M059J (cell line): ENCODE data around the gene PRG2. TPM values are rescaled to one million over a fixed set of nuclear protein-coding genes. Genes with fewer than 3 reads are reported as not detected.
"Not testable (repeated sequence)": the region's sequence is repeated elsewhere in the genome, so short reads cannot be mapped to it uniquely, and the experiment has no call there.

Experiments
- DNase-seq: peaks from one replicate; pipeline ENCODE4 v3.0.0-alpha.2; 2012; ENCODE audit warnings: low read depth
- total RNA-seq: library from RNA; depleted of rRNA; stranded (reverse); fragments of >200 nt; shearing (Covaris generic); gene quantifications from 2 replicates; pipeline ENCODE4 v1.2.3, GENCODE V29; 2014

PRG2 gene
- total RNA-seq, 1 experiment from 2014 or later, result 0.17 TPM

- peak; percentile 69 for DNase-seq
Measured at GRCh38 chr11:57368106-57368844, 22.2 kb downstream of the PRG2 start.

GRCh38 chr11:57364851-57365660 lies 25.4 kb downstream of the PRG2 start:
- DNase-seq, result no peak

- DNase-seq, result no peak
Measured at GRCh38 chr11:57363131-57364080, 27.0 kb downstream of the PRG2 start.

- no peak for DNase-seq
Measured at GRCh38 chr11:57361926-57362325, 28.5 kb downstream of the PRG2 start.

GRCh38 chr11:57361420-57361819 lies 29.0 kb downstream of the PRG2 start:
- DNase-seq, result not testable (repeated sequence)

GRCh38 chr11:57360991-57361390 lies 29.5 kb downstream of the PRG2 start:
- no peak for DNase-seq

- peak; percentile 16 for DNase-seq
Measured at GRCh38 chr11:57359896-57360690, 30.4 kb downstream of the PRG2 start.

GRCh38 chr11:57359396-57359795 lies 31.1 kb downstream of the PRG2 start:
- no peak for DNase-seq

GRCh38 chr11:57358991-57359390 lies 31.5 kb downstream of the PRG2 start:
- no peak for DNase-seq

- peak; percentile 35 for DNase-seq
Measured at GRCh38 chr11:57358543-57358961, 31.9 kb downstream of the PRG2 start.

GRCh38 chr11:57357856-57358255 lies 32.6 kb downstream of the PRG2 start:
- no peak for DNase-seq

- no peak for DNase-seq
Measured at GRCh38 chr11:57357310-57357709, 33.1 kb downstream of the PRG2 start.

- no peak for DNase-seq
Measured at GRCh38 chr11:57356268-57356667, 34.2 kb downstream of the PRG2 start.

- no peak for DNase-seq
Measured at GRCh38 chr11:57354699-57355098, 35.8 kb downstream of the PRG2 start.

GRCh38 chr11:57353852-57354251 lies 36.6 kb downstream of the PRG2 start:
- no peak for DNase-seq

GRCh38 chr11:57353446-57353845 lies 37.0 kb downstream of the PRG2 start:
- DNase-seq, result no peak

- no peak for DNase-seq
Measured at GRCh38 chr11:57353036-57353435, 37.4 kb downstream of the PRG2 start.

GRCh38 chr11:57349491-57350274 lies 40.8 kb downstream of the PRG2 start:
- DNase-seq, result peak; percentile 58

- peak; percentile 52 for DNase-seq
Measured at GRCh38 chr11:57348636-57349313, 41.7 kb downstream of the PRG2 start.

- no peak for DNase-seq
Measured at GRCh38 chr11:57348052-57348451, 42.4 kb downstream of the PRG2 start.
